ENCODE data around the gene PPP4R2.

- no peak for TF ChIP-seq GATA2 (IDR thresholded peaks at IDR 0.05; ENCODE audit: low read depth, low read length)
- no peak for TF ChIP-seq GATA3 (IDR thresholded peaks at IDR 0.05; ENCODE audit: low read depth, low read length)
Measured at GRCh38 chr3:73110530-73110929, 113.9 kb downstream of the PPP4R2 start.

All from SH-SY5Y (cell line).